IMR-90 (cell line): Measurements from ENCODE around the gene ABT1.

Experiments
- CEBPB ChIP-seq: IDR thresholded peaks from 2 replicates; pipeline ENCODE4 v1.6.1; 2012; ENCODE audit warnings: low read depth, low read length, improper control_type of control experiment
- CTCF ChIP-seq: conservative IDR thresholded peaks from 2 replicates; pipeline ENCODE4 v1.5.1; 2012; ENCODE audit warnings: mild to moderate bottlenecking, low read depth, low read length, improper control_type of control experiment
- MXI1 ChIP-seq: IDR thresholded peaks from 2 replicates; pipeline ENCODE4 v1.6.1; 2012; ENCODE audit warnings: low read depth, mild to moderate bottlenecking, low read length, moderate library complexity, borderline replicate concordance
- NFE2L2 ChIP-seq: fragments of 150-350 bp; IDR thresholded peaks from 2 replicates; pipeline ENCODE4 v1.6.1; 2016; ENCODE audit warnings: low read depth, mild to moderate bottlenecking, low read length

GRCh38 chr6:26576929-26577719 is 19.6 kb upstream of the ABT1 start:
- no peak for TF ChIP-seq CTCF
- TF ChIP-seq CEBPB: peak; percentile 24; the same call in 1 of the 2 replicates
- no peak for TF ChIP-seq MXI1
- no peak for TF ChIP-seq NFE2L2
